DOHH2 (cell line): Measurements from ENCODE around the gene WWC1.

Experiments used
- H3F3A ChIP-seq: fragments of 200-600 bp; sonication (generic), shearing (Covaris generic); 2 replicates; pipeline ENCODE4 v1.6.0; 2016; ENCODE audit warnings: antibody characterized with exemption, mild to moderate bottlenecking; ENCODE audit not compliant: control insufficient read depth, insufficient read depth
- H3K27ac ChIP-seq: fragments of 200-600 bp; sonication (generic); 2 replicates; pipeline ENCODE4 v1.5.1; 2014; ENCODE audit warnings: low read depth, mild to moderate bottlenecking, low read length, moderate library complexity
- H3K27me3 ChIP-seq: fragments of 200-600 bp; sonication (generic); 2 replicates; pipeline ENCODE4 v1.6.1; 2014; ENCODE audit warnings: mild to moderate bottlenecking, low read length, mixed read lengths; ENCODE audit not compliant: control insufficient read depth
- H3K36me3 ChIP-seq: fragments of 200-600 bp; sonication (generic); 2 replicates; pipeline ENCODE4 v1.6.1; 2014; ENCODE audit warnings: mild to moderate bottlenecking, low read length, moderate library complexity, mixed read lengths; ENCODE audit not compliant: control insufficient read depth
- H3K4me1 ChIP-seq: fragments of 200-600 bp; sonication (generic); 2 replicates; pipeline ENCODE4 v1.6.1; 2014; ENCODE audit warnings: mild to moderate bottlenecking, low read length, mixed read lengths; ENCODE audit not compliant: control insufficient read depth
- H3K4me2 ChIP-seq: fragments of 200-600 bp; sonication (generic); 2 replicates; pipeline ENCODE4 v1.6.0; 2014; ENCODE audit warnings: mild to moderate bottlenecking, low read length, moderate library complexity
- H3K4me3 ChIP-seq: fragments of 200-600 bp; sonication (generic); 2 replicates; pipeline ENCODE4 v1.5.1; 2014; ENCODE audit warnings: mild to moderate bottlenecking, low read length, mixed read lengths
- H3K79me2 ChIP-seq: fragments of 200-600 bp; sonication (generic); 2 replicates; pipeline ENCODE4 v1.6.1; 2014; ENCODE audit warnings: mild to moderate bottlenecking, low read length, mixed read lengths; ENCODE audit not compliant: control insufficient read depth
- H3K9me2 ChIP-seq: fragments of 200-600 bp; sonication (generic); replicated peaks from 2 replicates; pipeline ENCODE4 v1.6.1; 2014; ENCODE audit warnings: mild to moderate bottlenecking, low read length, mixed read lengths; ENCODE audit not compliant: control insufficient read depth
- H3K9me3 ChIP-seq: fragments of 200-600 bp; sonication (generic); 2 replicates; pipeline ENCODE4 v1.6.1; 2014; ENCODE audit warnings: antibody characterized with exemption, low read length, mixed read lengths; ENCODE audit not compliant: control insufficient read depth, insufficient read depth
- H4K20me1 ChIP-seq: fragments of 200-600 bp; sonication (generic); 2 replicates; pipeline ENCODE4 v1.6.0; 2014; ENCODE audit warnings: low read depth, mild to moderate bottlenecking, antibody characterized with exemption, low read length, moderate library complexity; ENCODE audit not compliant: control insufficient read depth, insufficient read depth
- CTCF ChIP-seq: fragments of 200-600 bp; sonication (generic); IDR thresholded peaks from one replicate; pipeline ENCODE4 v1.5.1; 2014; ENCODE audit warnings: antibody characterized with exemption, mild to moderate bottlenecking, low read depth, low read length; ENCODE audit not compliant: poor library complexity, severe bottlenecking
- EZH2phosphoT487 ChIP-seq: fragments of 200-600 bp; sonication (generic); IDR thresholded peaks from 2 replicates; pipeline ENCODE4 v1.6.1; 2017; ENCODE audit warnings: borderline replicate concordance, mild to moderate bottlenecking, antibody characterized with exemption, low read length, moderate library complexity, mixed read lengths

The WWC1 gene

GRCh38 chr5:168467755-168468330, 176.4 kb downstream of the WWC1 start:
- Histone ChIP-seq H3K4me3 (no peak overlapping the region), H3K27me3 (no peaks in the 10 kb centered on the region; the same call in 1 of the 2 replicates), H3K27ac (no peak overlapping the region), H3K4me1 (no peaks in the 10 kb centered on the region), H3K9me3 (no peaks in the 10 kb centered on the region), H3K36me3 (no peaks in the 10 kb centered on the region), H3F3A (no peaks in the 10 kb centered on the region), H3K79me2 (no peaks in the 10 kb centered on the region), H3K9me2 (no peaks in the 10 kb centered on the region), H4K20me1 (no peaks in the 10 kb centered on the region), H3K4me2 (no peak overlapping the region)
- TF ChIP-seq CTCF (no peak), EZH2phosphoT487 (no peak)

GRCh38 chr5:168468836-168469235, 177.4 kb downstream of the WWC1 start:
- no peak overlapping the region for H3K4me3 ChIP-seq
- no peaks in the 10 kb centered on the region for H3F3A ChIP-seq
- H3K36me3 ChIP-seq: no peaks in the 10 kb centered on the region
- H4K20me1 ChIP-seq: no peaks in the 10 kb centered on the region
- no peak overlapping the region for H3K4me2 ChIP-seq
- TF ChIP-seq EZH2phosphoT487: no peak
- no peak for TF ChIP-seq CTCF
- H3K27me3 ChIP-seq: no peaks in the 10 kb centered on the region; the same call in 1 of the 2 replicates
- no peaks in the 10 kb centered on the region for H3K9me3 ChIP-seq
- H3K27ac ChIP-seq: no peak overlapping the region
- H3K4me1 ChIP-seq: no peaks in the 10 kb centered on the region
- H3K79me2 ChIP-seq: no peaks in the 10 kb centered on the region
- H3K9me2 ChIP-seq: no peaks in the 10 kb centered on the region

- TF ChIP-seq CTCF (no peak), EZH2phosphoT487 (no peak)
- H4K20me1 ChIP-seq: no peaks in the 10 kb centered on the region
- no peak overlapping the region for H3K27ac ChIP-seq
- H3K4me2 ChIP-seq: no peak overlapping the region
- no peaks in the 10 kb centered on the region for H3K79me2 ChIP-seq
- H3K4me3 ChIP-seq: no peak overlapping the region
- no peaks in the 10 kb centered on the region for H3F3A ChIP-seq
- no peaks in the 10 kb centered on the region for H3K36me3 ChIP-seq
- no peaks in the 10 kb centered on the region for H3K4me1 ChIP-seq
- no peaks in the 10 kb centered on the region; the same call in 1 of the 2 replicates for H3K27me3 ChIP-seq
- no peaks in the 10 kb centered on the region for H3K9me3 ChIP-seq
- H3K9me2 ChIP-seq: no peaks in the 10 kb centered on the region
These were observed 178.4 kb downstream of the WWC1 start for GRCh38 chr5:168469816-168470215.
